HepG2 (cell line): ENCODE measurements around the gene BCCIP.

Source experiments
- CTCF ChIP-seq: sonication (generic); formaldehyde crosslinking; IDR thresholded peaks from 2 replicates; pipeline ENCODE4 v1.5.0; 2020; ENCODE audit warnings: mild to moderate bottlenecking, missing genetic modification reagents, moderate library complexity
- FOXK1 ChIP-seq: sonication (generic); formaldehyde crosslinking; IDR thresholded peaks from 2 replicates; pipeline ENCODE4 v1.4.0; 2020; ENCODE audit warnings: low read depth, missing genetic modification reagents, borderline replicate concordance
- IRF2 ChIP-seq: IDR thresholded peaks from 2 replicates; pipeline ENCODE4 v1.6.1; 2018; ENCODE audit warnings: missing genetic modification reagents, missing compliant biosample characterization
- JUNB ChIP-seq: sonication (generic); formaldehyde crosslinking; IDR thresholded peaks from 2 replicates; pipeline ENCODE4 v1.8.0; 2022; ENCODE audit warnings: missing genetic modification reagents, mild to moderate bottlenecking, borderline replicate concordance
- MAZ ChIP-seq, 2 experiments: sonication (generic) in 1 of 2; formaldehyde crosslinking in 1 of 2; IDR thresholded peaks; 2 replicates each; pipeline versions ENCODE4 v1.5.0 to v1.6.1; 2012 to 2020; ENCODE audit warnings: low read depth in 2 of 2, mild to moderate bottlenecking in 2 of 2, borderline replicate concordance in 1 of 2, improper control_type of control experiment in 1 of 2, low read length in 1 of 2, missing genetic modification reagents in 1 of 2, moderate library complexity in 1 of 2
- NR2C2 ChIP-seq: sonication (generic); formaldehyde crosslinking; IDR thresholded peaks from 2 replicates; pipeline ENCODE4 v1.4.0; 2020; ENCODE audit warnings: missing genetic modification reagents, mild to moderate bottlenecking, moderate library complexity, borderline replicate concordance
- TBX3 ChIP-seq: fragments of 450-650 bp; IDR thresholded peaks from 2 replicates; pipeline ENCODE4 v1.6.1; 2017; ENCODE audit warnings: antibody characterized with exemption, mild to moderate bottlenecking, inconsistent platforms, borderline replicate concordance
- XRCC5 ChIP-seq: fragments of 200-400 bp; formaldehyde crosslinking; optimal IDR thresholded peaks from 2 replicates; pipeline ENCODE3; 2017; ENCODE audit warnings: mild to moderate bottlenecking, low read length
- ZNF510 ChIP-seq: sonication (generic); formaldehyde crosslinking; IDR thresholded peaks from 2 replicates; pipeline ENCODE4 v1.4.0; 2020; ENCODE audit warnings: low read depth, mild to moderate bottlenecking, missing genetic modification reagents
- ZNF781 ChIP-seq: sonication (generic); formaldehyde crosslinking; IDR thresholded peaks from 2 replicates; pipeline ENCODE4 v1.5.1; 2020; ENCODE audit warnings: borderline replicate concordance, mild to moderate bottlenecking, missing genetic modification reagents; ENCODE audit errors: not compliant biosample characterization
- TF ChIP-seq, protein P1 (sequence below): sonication (generic); formaldehyde crosslinking; IDR thresholded peaks from 2 replicates; pipeline ENCODE4 v1.4.0; 2020; ENCODE audit warnings: missing genetic modification reagents
- TF ChIP-seq, protein P2 (sequence below): sonication (generic); formaldehyde crosslinking; IDR thresholded peaks from 2 replicates; pipeline ENCODE4 v1.4.0; 2020; ENCODE audit warnings: missing genetic modification reagents, mild to moderate bottlenecking, borderline replicate concordance

DNA sequence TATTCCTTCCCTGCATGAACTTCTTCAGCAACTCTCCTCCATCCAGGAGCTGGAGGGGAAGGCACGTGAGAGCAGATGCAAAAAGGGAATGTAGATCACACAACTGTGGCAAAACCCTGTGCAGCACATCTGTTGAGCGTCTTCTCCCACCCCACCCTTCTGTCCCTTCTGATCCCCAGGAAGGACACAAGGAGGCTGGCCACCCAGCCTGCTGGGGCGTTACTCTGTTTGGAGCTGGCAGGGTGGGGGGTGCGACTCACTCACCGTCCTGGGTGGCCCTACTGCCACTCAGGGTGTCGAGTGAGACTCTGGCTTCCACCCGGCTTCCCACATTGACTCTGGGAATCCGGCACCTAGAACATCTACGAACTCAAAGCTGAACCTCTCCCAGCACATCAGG, 37.6 kb upstream of the BCCIP start:
- TF ChIP-seq XRCC5 = no peak
- TF ChIP-seq, protein P1, sequence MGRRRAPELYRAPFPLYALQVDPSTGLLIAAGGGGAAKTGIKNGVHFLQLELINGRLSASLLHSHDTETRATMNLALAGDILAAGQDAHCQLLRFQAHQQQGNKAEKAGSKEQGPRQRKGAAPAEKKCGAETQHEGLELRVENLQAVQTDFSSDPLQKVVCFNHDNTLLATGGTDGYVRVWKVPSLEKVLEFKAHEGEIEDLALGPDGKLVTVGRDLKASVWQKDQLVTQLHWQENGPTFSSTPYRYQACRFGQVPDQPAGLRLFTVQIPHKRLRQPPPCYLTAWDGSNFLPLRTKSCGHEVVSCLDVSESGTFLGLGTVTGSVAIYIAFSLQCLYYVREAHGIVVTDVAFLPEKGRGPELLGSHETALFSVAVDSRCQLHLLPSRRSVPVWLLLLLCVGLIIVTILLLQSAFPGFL (CRISPR knock-in tag) = no peak
- no peak for TF ChIP-seq ZNF510 (CRISPR knock-in tag)
- TF ChIP-seq CTCF (CRISPR knock-in tag) = no peak
- TF ChIP-seq MAZ (IDR thresholded peaks at IDR 0.05; ENCODE audit: borderline replicate concordance, low read depth, low read length) = no peak
- no peak for TF ChIP-seq MAZ (CRISPR knock-in tag; IDR thresholded peaks at IDR 0.05; ENCODE audit: low read depth)
- no peak for TF ChIP-seq NR2C2
- TF ChIP-seq, protein P2, sequence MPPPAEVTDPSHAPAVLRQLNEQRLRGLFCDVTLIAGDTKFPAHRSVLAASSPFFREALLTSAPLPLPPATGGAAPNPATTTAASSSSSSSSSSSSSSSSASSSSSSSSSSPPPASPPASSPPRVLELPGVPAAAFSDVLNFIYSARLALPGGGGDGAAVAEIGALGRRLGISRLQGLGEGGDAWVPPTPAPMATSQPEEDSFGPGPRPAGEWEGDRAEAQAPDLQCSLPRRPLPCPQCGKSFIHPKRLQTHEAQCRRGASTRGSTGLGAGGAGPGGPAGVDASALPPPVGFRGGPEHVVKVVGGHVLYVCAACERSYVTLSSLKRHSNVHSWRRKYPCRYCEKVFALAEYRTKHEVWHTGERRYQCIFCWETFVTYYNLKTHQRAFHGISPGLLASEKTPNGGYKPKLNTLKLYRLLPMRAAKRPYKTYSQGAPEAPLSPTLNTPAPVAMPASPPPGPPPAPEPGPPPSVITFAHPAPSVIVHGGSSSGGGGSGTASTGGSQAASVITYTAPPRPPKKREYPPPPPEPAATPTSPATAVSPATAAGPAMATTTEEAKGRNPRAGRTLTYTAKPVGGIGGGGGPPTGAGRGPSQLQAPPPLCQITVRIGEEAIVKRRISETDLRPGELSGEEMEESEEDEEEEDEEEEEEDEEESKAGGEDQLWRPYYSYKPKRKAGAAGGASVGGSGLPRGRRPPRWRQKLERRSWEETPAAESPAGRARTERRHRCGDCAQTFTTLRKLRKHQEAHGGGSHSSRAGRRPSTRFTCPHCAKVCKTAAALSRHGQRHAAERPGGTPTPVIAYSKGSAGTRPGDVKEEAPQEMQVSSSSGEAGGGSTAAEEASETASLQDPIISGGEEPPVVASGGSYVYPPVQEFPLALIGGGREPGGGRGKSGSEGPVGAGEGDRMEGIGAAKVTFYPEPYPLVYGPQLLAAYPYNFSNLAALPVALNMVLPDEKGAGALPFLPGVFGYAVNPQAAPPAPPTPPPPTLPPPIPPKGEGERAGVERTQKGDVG = no peak
- no peak for TF ChIP-seq TBX3
- no peak for TF ChIP-seq FOXK1 (CRISPR knock-in tag)
- TF ChIP-seq JUNB (CRISPR knock-in tag) = no peak
- no peak for TF ChIP-seq ZNF781 (CRISPR knock-in tag)
- TF ChIP-seq IRF2 = no peak
